Measurements from ENCODE around the gene ATOH8.

ATOH8 gene

DNA sequence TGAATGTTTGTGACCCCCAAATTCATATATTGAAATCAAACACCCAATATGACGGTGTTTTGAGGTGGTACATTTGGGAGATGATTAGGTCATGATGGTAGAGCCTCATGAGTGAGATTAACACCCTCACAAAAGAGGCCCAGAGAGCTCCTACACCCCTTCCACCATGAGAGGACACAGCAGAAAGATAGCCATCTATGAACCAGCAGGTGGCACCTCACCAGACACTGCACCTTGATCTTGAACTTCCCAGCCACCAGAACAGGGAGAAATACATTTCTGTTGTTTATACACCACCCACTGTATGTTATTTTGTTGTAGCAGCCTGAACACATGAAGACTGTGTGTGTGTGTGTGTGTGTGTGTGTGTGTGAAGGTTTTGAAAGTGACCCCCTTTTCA, 76.9 kb downstream of the ATOH8 start:
- FAIRE-seq = no peak
- TF ChIP-seq, protein P1, sequence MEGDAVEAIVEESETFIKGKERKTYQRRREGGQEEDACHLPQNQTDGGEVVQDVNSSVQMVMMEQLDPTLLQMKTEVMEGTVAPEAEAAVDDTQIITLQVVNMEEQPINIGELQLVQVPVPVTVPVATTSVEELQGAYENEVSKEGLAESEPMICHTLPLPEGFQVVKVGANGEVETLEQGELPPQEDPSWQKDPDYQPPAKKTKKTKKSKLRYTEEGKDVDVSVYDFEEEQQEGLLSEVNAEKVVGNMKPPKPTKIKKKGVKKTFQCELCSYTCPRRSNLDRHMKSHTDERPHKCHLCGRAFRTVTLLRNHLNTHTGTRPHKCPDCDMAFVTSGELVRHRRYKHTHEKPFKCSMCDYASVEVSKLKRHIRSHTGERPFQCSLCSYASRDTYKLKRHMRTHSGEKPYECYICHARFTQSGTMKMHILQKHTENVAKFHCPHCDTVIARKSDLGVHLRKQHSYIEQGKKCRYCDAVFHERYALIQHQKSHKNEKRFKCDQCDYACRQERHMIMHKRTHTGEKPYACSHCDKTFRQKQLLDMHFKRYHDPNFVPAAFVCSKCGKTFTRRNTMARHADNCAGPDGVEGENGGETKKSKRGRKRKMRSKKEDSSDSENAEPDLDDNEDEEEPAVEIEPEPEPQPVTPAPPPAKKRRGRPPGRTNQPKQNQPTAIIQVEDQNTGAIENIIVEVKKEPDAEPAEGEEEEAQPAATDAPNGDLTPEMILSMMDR (IDR thresholded peaks at IDR 0.05; ENCODE audit: insufficient read depth, missing control alignments) = no peak
- DNase-seq (ENCODE audit: insufficient read length, low spot score) = no peak

DNA sequence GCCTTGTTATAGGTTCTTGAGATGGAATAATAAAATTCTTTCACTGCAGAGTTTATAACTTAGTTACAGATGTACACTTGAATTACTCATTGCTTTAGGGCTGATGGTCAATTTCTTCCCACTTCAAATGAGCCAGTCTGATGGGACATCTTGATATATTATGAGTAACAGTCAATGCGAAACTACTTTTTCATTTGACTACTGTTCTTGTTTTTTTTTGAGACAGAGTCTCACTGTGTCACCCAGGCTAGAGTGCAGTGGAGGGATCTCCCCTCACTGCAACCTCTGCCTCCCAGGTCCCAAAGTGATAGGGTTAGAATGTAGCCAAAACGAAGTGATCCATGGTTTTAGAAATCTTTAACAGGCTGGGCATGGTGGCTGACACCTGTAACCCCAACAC, 77.9 kb downstream of the ATOH8 start:
- FAIRE-seq (no peak), DNase-seq (ENCODE audit: insufficient read length, low spot score) (no peak)
- TF ChIP-seq, protein P1 (IDR thresholded peaks at IDR 0.05; ENCODE audit: insufficient read depth, missing control alignments) = no peak

DNA sequence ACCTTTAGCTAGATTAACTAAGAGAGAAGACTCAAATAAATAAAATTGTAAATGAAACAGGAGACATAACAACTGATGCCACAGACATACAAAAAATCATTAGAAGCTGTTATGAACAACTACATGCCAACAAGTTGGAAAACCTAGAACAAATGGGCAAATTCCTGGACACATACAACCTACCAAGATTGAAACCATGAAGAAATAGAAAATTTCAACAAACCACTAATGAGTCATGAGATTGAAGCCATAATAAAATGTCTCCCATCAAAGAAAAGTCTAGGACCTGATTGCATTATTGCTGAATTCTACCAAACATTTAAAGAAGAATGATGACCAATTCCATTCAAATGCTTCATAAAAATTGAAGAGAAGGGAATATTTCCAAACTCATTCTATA, 80.7 kb downstream of the ATOH8 start:
- FAIRE-seq (no peak), DNase-seq (ENCODE audit: insufficient read length, low spot score) (no peak)
- TF ChIP-seq, protein P1 (IDR thresholded peaks at IDR 0.05; ENCODE audit: insufficient read depth, missing control alignments) = no peak
